Ovary (tissue), 3 donors: Measurements from ENCODE around the gene CDC42EP5.
"Not testable (repeated sequence)": the region's sequence is repeated elsewhere in the genome, so short reads cannot be mapped to it uniquely, and the experiment has no call there.

Experiments
- CTCF ChIP-seq, 3 donors: fragments of 450-650 bp in 2 of 3; fragments of 200-600 bp in 1 of 3; IDR thresholded peaks; one replicate each; pipeline versions ENCODE4 v1.5.1 to v1.8.0; 2016 to 2022; ENCODE audit warnings: antibody characterized with exemption in 3 of 3, mild to moderate bottlenecking in 1 of 3
- EP300 ChIP-seq: sonication (generic); formaldehyde crosslinking; IDR thresholded peaks from one replicate; pipeline ENCODE4 v1.6.1; 2017; ENCODE audit warnings: antibody characterized with exemption
- POLR2A ChIP-seq: fragments of 450-650 bp; IDR thresholded peaks from one replicate; pipeline ENCODE4 v1.6.1; 2017; ENCODE audit warnings: antibody characterized with exemption, mild to moderate bottlenecking, moderate library complexity
- donor health status: DM: no; HTN: no; CAD: no.

DNA sequence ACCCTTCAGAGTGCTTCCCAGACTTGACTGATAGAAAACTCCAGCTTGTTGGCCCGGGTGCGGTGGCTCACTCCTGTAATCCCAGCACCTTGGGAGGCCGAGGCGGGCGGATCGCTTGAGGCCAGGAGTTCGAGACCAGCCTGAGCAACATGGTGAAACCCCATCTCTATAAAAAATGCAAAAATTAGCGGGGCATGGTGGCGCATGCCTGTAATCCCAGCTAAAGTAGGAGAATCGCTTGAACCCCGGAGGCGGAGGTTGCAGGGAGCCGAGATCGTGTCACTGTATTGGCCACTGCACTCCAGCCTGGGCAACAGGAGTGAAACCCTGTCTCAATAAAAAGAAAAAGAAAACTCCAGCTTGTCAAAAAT, 7.0 kb downstream of the CDC42EP5 start:
- not testable (repeated sequence) for TF ChIP-seq POLR2A; EP300; CTCF (IDR thresholded peaks at IDR 0.05)
